MCF 10A (cell line): ENCODE measurements around the gene SLC25A12. TPM values are rescaled to one million over a fixed set of nuclear protein-coding genes. Genes with fewer than 3 reads are reported as not detected.
"Not testable (repeated sequence)": the region's sequence is repeated elsewhere in the genome, so short reads cannot be mapped to it uniquely, and the experiment has no call there.

Experiments
- BruUV-seq: library from RNA; stranded (reverse); fragments of 400-500 nt; replicated peaks from 2 replicates; lab custom pipeline; 2021; lab: Mats Ljungman, UMichigan
- CTCF ChIA-PET: fragments of 300-600 bp; sonication (Branson Sonifier 250); formaldehyde crosslinking; extraction: SDS; loops from one replicate; lab custom pipeline; 2021; ENCODE audit warnings: antibody characterized with exemption, inconsistent platforms; lab: Yijun Ruan, JAX
- POLR2A ChIA-PET: fragments of 300-600, 350-650 bp; sonication (Branson Sonifier 250); formaldehyde crosslinking; extraction: SDS; loops from one replicate; lab custom pipeline; 2020; ENCODE audit warnings: antibody characterized with exemption, inconsistent platforms; lab: Yijun Ruan, JAX
- DNase-seq: peaks from one replicate; pipeline ENCODE4 v3.0.0-alpha.2; 2018; ENCODE audit not compliant: unreplicated experiment
- H3K27ac Mint-ChIP-seq: one replicate; pipeline ENCODE4 v1.8.0; 2022; ENCODE audit warnings: mild to moderate bottlenecking, low read depth, mixed read lengths; ENCODE audit not compliant: unreplicated experiment
- H3K27me3 Mint-ChIP-seq: one replicate; pipeline ENCODE4 v1.8.0; 2022; ENCODE audit warnings: mixed read lengths; ENCODE audit not compliant: insufficient read depth, unreplicated experiment
- H3K36me3 Mint-ChIP-seq: one replicate; pipeline ENCODE4 v1.8.0; 2022; ENCODE audit warnings: mild to moderate bottlenecking, moderate library complexity, mixed read lengths; ENCODE audit not compliant: insufficient read depth, unreplicated experiment
- H3K4me1 Mint-ChIP-seq: one replicate; pipeline ENCODE4 v1.8.0; 2022; ENCODE audit warnings: mixed read lengths; ENCODE audit not compliant: insufficient read depth, unreplicated experiment
- H3K4me3 Mint-ChIP-seq: one replicate; pipeline ENCODE4 v1.8.0; 2022; ENCODE audit warnings: mild to moderate bottlenecking, moderate library complexity, mixed read lengths; ENCODE audit not compliant: unreplicated experiment
- H3K9me3 Mint-ChIP-seq: one replicate; pipeline ENCODE4 v1.8.0; 2022; ENCODE audit warnings: mixed read lengths; ENCODE audit not compliant: unreplicated experiment
- intact Hi-C: fragments of 100-400 bp; cut with micrococcal nuclease; formaldehyde crosslinking; loops from 2 replicates; pipeline ENCODE4 v1.14.1; 2022
- total RNA-seq: library from RNA; stranded (reverse); gene quantifications from 2 replicates; pipeline ENCODE4 v1.2.3, GENCODE V29; 2022
- TF ChIP-seq, protein P1 (sequence below): fragments of 200-600 bp; IDR thresholded peaks from one replicate; pipeline ENCODE4 v1.8.0; 2022; ENCODE audit warnings: antibody characterized with exemption, mild to moderate bottlenecking; ENCODE audit not compliant: unreplicated experiment

SLC25A12 gene
- total RNA-seq, 1 experiment from 2014 or later, result 12.5 TPM

- intact Hi-C loops, result no loop called here
- H3K27ac Mint-ChIP-seq, result no peak overlapping the region
- ChIA-PET CTCF (interaction anchor here (0.7 to 1.6 kb wide), 4 partner anchors 9 to 358 kb away, joined by 3 to 7 read pairs (median 3); no protein-coding TSS in a partner anchor), POLR2A (interaction anchor here (0.5 to 0.9 kb wide), 2 partner anchors 11 to 897 kb away, joined by 3 read pairs; no protein-coding TSS in a partner anchor)
- BruUV-seq, result no TSS peak
- H3K36me3 Mint-ChIP-seq, result peaks cover 68% of the 10 kb centered on the region
- TF ChIP-seq, protein P1, sequence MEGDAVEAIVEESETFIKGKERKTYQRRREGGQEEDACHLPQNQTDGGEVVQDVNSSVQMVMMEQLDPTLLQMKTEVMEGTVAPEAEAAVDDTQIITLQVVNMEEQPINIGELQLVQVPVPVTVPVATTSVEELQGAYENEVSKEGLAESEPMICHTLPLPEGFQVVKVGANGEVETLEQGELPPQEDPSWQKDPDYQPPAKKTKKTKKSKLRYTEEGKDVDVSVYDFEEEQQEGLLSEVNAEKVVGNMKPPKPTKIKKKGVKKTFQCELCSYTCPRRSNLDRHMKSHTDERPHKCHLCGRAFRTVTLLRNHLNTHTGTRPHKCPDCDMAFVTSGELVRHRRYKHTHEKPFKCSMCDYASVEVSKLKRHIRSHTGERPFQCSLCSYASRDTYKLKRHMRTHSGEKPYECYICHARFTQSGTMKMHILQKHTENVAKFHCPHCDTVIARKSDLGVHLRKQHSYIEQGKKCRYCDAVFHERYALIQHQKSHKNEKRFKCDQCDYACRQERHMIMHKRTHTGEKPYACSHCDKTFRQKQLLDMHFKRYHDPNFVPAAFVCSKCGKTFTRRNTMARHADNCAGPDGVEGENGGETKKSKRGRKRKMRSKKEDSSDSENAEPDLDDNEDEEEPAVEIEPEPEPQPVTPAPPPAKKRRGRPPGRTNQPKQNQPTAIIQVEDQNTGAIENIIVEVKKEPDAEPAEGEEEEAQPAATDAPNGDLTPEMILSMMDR, result no peak
- no peaks in the 10 kb centered on the region for H3K4me1 Mint-ChIP-seq
- no peak overlapping the region for H3K4me3 Mint-ChIP-seq
- H3K27me3 Mint-ChIP-seq, result no peaks in the 10 kb centered on the region
- H3K9me3 Mint-ChIP-seq, result no peaks in the 10 kb centered on the region
- DNase-seq, result no peak
Observed at GRCh38 chr2:171787333-171788072, 106.5 kb downstream of the SLC25A12 start.

- Mint-ChIP-seq H3K27ac (no peak overlapping the region), H3K27me3 (no peaks in the 10 kb centered on the region), H3K9me3 (no peaks in the 10 kb centered on the region), H3K4me1 (no peaks in the 10 kb centered on the region), H3K36me3 (peaks cover 47% of the 10 kb centered on the region), H3K4me3 (no peak overlapping the region)
- POLR2A ChIA-PET, result interaction anchor here (0.6 kb wide), 1 partner anchor 108 kb away, joined by 3 read pairs; no protein-coding TSS in a partner anchor
- no peak for DNase-seq
- intact Hi-C loops, result no loop called here
- TF ChIP-seq, protein P1, result no peak
- CTCF ChIA-PET, result no interaction called here
- BruUV-seq, result no TSS peak
Observed at GRCh38 chr2:171785450-171785849, 108.6 kb downstream of the SLC25A12 start.

DNA sequence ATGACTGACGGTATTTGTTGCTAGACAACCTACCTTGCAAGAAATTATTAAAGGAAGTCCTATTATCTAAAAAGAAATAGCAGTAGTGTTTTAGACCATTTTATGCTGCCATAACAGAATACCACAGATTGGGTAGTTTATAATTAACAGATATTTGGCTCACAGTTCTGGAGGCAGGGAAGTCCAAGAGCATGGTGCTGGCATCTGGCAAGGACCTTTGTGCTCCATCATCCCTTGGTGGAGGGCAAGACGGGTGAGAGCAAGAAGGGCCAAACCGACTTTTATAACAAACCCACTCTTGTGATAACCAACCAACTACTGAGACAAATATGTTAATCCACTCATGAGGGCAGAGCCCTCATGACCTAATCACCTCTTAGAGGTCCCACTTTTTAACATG is 115.5 kb downstream of the SLC25A12 start:
- Mint-ChIP-seq H3K27me3 (no peaks in the 10 kb centered on the region), H3K4me3 (no peak overlapping the region), H3K36me3 (peaks cover 2% of the 10 kb centered on the region), H3K4me1 (no peaks in the 10 kb centered on the region), H3K9me3 (no peaks in the 10 kb centered on the region), H3K27ac (no peak overlapping the region)
- ChIA-PET POLR2A (interaction anchor here (0.6 to 1.0 kb wide), 3 partner anchors 14 to 273 kb away, joined by 3 to 4 read pairs (median 3); no protein-coding TSS in a partner anchor), CTCF (interaction anchor here (0.6 to 2.4 kb wide), 4 partner anchors 10 to 56 kb away, joined by 3 to 7 read pairs (median 3); no protein-coding TSS in a partner anchor)
- TF ChIP-seq, protein P1, result no peak
- no peak for DNase-seq
- no TSS peak for BruUV-seq
- intact Hi-C loops, result no loop called here

GRCh38 chr2:171774581-171774980 is 119.5 kb downstream of the SLC25A12 start:
- H3K4me3 Mint-ChIP-seq, H3K27ac Mint-ChIP-seq, H3K9me3 Mint-ChIP-seq, BruUV-seq, H3K36me3 Mint-ChIP-seq, intact Hi-C loops, CTCF ChIA-PET, H3K4me1 Mint-ChIP-seq, POLR2A ChIA-PET, H3K27me3 Mint-ChIP-seq, DNase-seq: not testable (repeated sequence)
